Upper lobe of left lung (tissue), 6 donors: ENCODE results near the gene ASPHD2. TPM values are rescaled to one million over a fixed set of nuclear protein-coding genes. Genes with fewer than 3 reads are reported as not detected.
"Not testable (repeated sequence)": the region's sequence is repeated elsewhere in the genome, so short reads cannot be mapped to it uniquely, and the experiment has no call there.

ENCODE experiments used
- ATAC-seq, 2 donors: fragments of 200-7000 bp; cut with Tn5 transposase; one replicate each; pipeline ENCODE4 v1.9.1; 2022; ENCODE audit warnings: mild to moderate bottlenecking in 2 of 2, moderate library complexity in 2 of 2; ENCODE audit not compliant: low FRiP score in 2 of 2
- DNase-seq, 2 donors: peaks; one replicate each; pipeline ENCODE4 v3.0.0-alpha.2; 2019 to 2020
- H3K27ac ChIP-seq, 4 donors: fragments of 200-600 bp; sonication (generic); one replicate each; pipeline ENCODE4 v1.5.1; 2016 to 2019
- H3K27me3 ChIP-seq, 4 donors: fragments of 200-600 bp; sonication (generic); one replicate each; pipeline ENCODE4 v1.5.1; 2017 to 2019
- H3K36me3 ChIP-seq, 4 donors: fragments of 200-600 bp; sonication (generic); one replicate each; pipeline ENCODE4 v1.5.1; 2016 to 2019
- H3K4me1 ChIP-seq, 4 donors: fragments of 200-600 bp; sonication (generic); one replicate each; pipeline ENCODE4 v1.5.1; 2018 to 2019
- H3K4me3 ChIP-seq, 4 donors: fragments of 200-600 bp; sonication (generic); one replicate each; pipeline ENCODE4 v1.5.1; 2017 to 2019; ENCODE audit warnings: mild to moderate bottlenecking in 2 of 4, moderate library complexity in 1 of 4
- H3K9me3 ChIP-seq, 4 donors: fragments of 200-600 bp; sonication (generic); one replicate each; pipeline ENCODE4 v1.5.1; 2018 to 2019
- CTCF ChIP-seq, 6 experiments: fragments of 450-650 bp in 4 of 6; fragments of 200-600 bp in 2 of 6; sonication (generic) in 2 of 6; IDR thresholded peaks; one replicate each; pipeline ENCODE4 v1.5.1; 2016 to 2019; ENCODE audit warnings: antibody characterized with exemption in 6 of 6
- EP300 ChIP-seq, 4 donors: sonication (generic); formaldehyde crosslinking; IDR thresholded peaks; one replicate each; pipeline ENCODE4 v1.5.1; 2017; ENCODE audit warnings: antibody characterized with exemption in 4 of 4, control low read depth in 2 of 4
- POLR2A ChIP-seq, 4 donors: fragments of 450-650 bp; IDR thresholded peaks; one replicate each; pipeline ENCODE4 v1.5.1; 2016 to 2017; ENCODE audit warnings: antibody characterized with exemption in 4 of 4, mild to moderate bottlenecking in 2 of 4
- POLR2AphosphoS5 ChIP-seq, 2 donors: sonication (generic); formaldehyde crosslinking; IDR thresholded peaks; one replicate each; pipeline ENCODE4 v1.5.1; 2017; ENCODE audit warnings: antibody characterized with exemption in 2 of 2
- WGBS, 2 donors: methylation state at CpG; one replicate each; pipeline ENCODE4 v1.1.5; 2017 to 2018; 5-methylcytosine and 5-hydroxymethylcytosine counted together
- total RNA-seq, 6 donors: library from RNA; depleted of rRNA in 4 of 6; stranded (reverse); fragments of >200 nt in 4 of 6; gene quantifications; one replicate each; pipeline versions ENCODE4 v1.1.0 to v1.2.1, GENCODE V29; 2016 to 2021
- donor health status: DM: no; HTN: no; CAD: no; lungs with moderate emphysema.
- donor health status: DM: no; HTN: yes; CAD: no; lungs with severe emphysema.

Gene ASPHD2
- total RNA-seq, 6 donors from 2014 or later, result 0.33 to 2.1 (median 1.1) TPM

GRCh38 chr22:26404851-26405421, 24.1 kb upstream of the ASPHD2 start:
- peak in 1 of 2 donors; percentile 49 for ATAC-seq
- H3K36me3 ChIP-seq, result no peaks in the 10 kb centered on the region
- no peaks in the 10 kb centered on the region for H3K9me3 ChIP-seq
- 34 to 41% methylated on average over 6 of the region's 6 CpGs for WGBS, 2 donors
- H3K27ac ChIP-seq, result no peak overlapping the region
- no peaks in the 10 kb centered on the region for H3K4me1 ChIP-seq
- TF ChIP-seq CTCF (IDR thresholded peaks at IDR 0.05) (no peak), POLR2A (IDR thresholded peaks at IDR 0.05) (no peak), EP300 (IDR thresholded peaks at IDR 0.05) (no peak), POLR2AphosphoS5 (IDR thresholded peaks at IDR 0.05) (no peak)
- H3K27me3 ChIP-seq, result no peaks in the 10 kb centered on the region
- no peak for DNase-seq
- no peak overlapping the region for H3K4me3 ChIP-seq

GRCh38 chr22:26406118-26406517, 22.9 kb upstream of the ASPHD2 start:
- ATAC-seq (no peak), DNase-seq (no peak)
- no peak for TF ChIP-seq CTCF (IDR thresholded peaks at IDR 0.05)
- no peak for TF ChIP-seq EP300 (IDR thresholded peaks at IDR 0.05)
- TF ChIP-seq POLR2AphosphoS5 (IDR thresholded peaks at IDR 0.05), result no peak
- no peak for TF ChIP-seq POLR2A (IDR thresholded peaks at IDR 0.05)
- no peaks in the 10 kb centered on the region for H3K36me3 ChIP-seq
- no peaks in the 10 kb centered on the region for H3K9me3 ChIP-seq
- no peak overlapping the region for H3K27ac ChIP-seq
- H3K4me1 ChIP-seq, result no peaks in the 10 kb centered on the region
- WGBS, 2 donors, result 78 to 89% methylated on average over 4 of the region's 4 CpGs
- H3K4me3 ChIP-seq, result no peak overlapping the region
- no peaks in the 10 kb centered on the region for H3K27me3 ChIP-seq

- 86 to 92% methylated on average over 7 of the region's 7 CpGs for WGBS, 2 donors
- H3K36me3 ChIP-seq, H3K4me1 ChIP-seq, ATAC-seq, H3K27ac ChIP-seq, H3K9me3 ChIP-seq, DNase-seq, H3K27me3 ChIP-seq, H3K4me3 ChIP-seq: not testable (repeated sequence)
Observed at GRCh38 chr22:26408562-26409220, 20.4 kb upstream of the ASPHD2 start.

- Histone ChIP-seq H3K4me1 (no peaks in the 10 kb centered on the region), H3K27ac (no peak overlapping the region), H3K27me3 (no peaks in the 10 kb centered on the region), H3K36me3 (no peaks in the 10 kb centered on the region), H3K4me3 (no peak overlapping the region), H3K9me3 (no peaks in the 10 kb centered on the region)
- ATAC-seq, result no peak
- WGBS, 2 donors, result 66 to 68% methylated on average over 5 of the region's 5 CpGs
- DNase-seq, result no peak
- no peak for TF ChIP-seq CTCF (IDR thresholded peaks at IDR 0.05)
- no peak for TF ChIP-seq POLR2AphosphoS5 (IDR thresholded peaks at IDR 0.05)
- no peak for TF ChIP-seq POLR2A (IDR thresholded peaks at IDR 0.05)
- no peak for TF ChIP-seq EP300 (IDR thresholded peaks at IDR 0.05)
Observed at GRCh38 chr22:26409719-26410335, 19.2 kb upstream of the ASPHD2 start.

GRCh38 chr22:26410386-26410785, 18.7 kb upstream of the ASPHD2 start:
- H3K4me1 ChIP-seq, result no peaks in the 10 kb centered on the region
- H3K9me3 ChIP-seq, result no peaks in the 10 kb centered on the region
- no peaks in the 10 kb centered on the region for H3K27me3 ChIP-seq
- no peak for TF ChIP-seq POLR2A (IDR thresholded peaks at IDR 0.05)
- no peak for TF ChIP-seq EP300 (IDR thresholded peaks at IDR 0.05)
- no peak for TF ChIP-seq POLR2AphosphoS5 (IDR thresholded peaks at IDR 0.05)
- TF ChIP-seq CTCF (IDR thresholded peaks at IDR 0.05), result no peak
- no peak overlapping the region for H3K4me3 ChIP-seq
- no peaks in the 10 kb centered on the region for H3K36me3 ChIP-seq
- ATAC-seq, result no peak
- DNase-seq, result no peak
- no peak overlapping the region for H3K27ac ChIP-seq
- 76 to 84% methylated on average over 5 of the region's 5 CpGs for WGBS, 2 donors
